GM19025 (cell line): Measurements from ENCODE around the gene ABLIM2.

Experiments
- ATAC-seq: cut with Tn5 transposase; IDR thresholded peaks from one replicate; pipeline ENCODE4 v1.9.1; 2021; ENCODE audit warnings: mild to moderate bottlenecking, low read depth, moderate library complexity; ENCODE audit not compliant: unreplicated experiment

ABLIM2 gene

DNA sequence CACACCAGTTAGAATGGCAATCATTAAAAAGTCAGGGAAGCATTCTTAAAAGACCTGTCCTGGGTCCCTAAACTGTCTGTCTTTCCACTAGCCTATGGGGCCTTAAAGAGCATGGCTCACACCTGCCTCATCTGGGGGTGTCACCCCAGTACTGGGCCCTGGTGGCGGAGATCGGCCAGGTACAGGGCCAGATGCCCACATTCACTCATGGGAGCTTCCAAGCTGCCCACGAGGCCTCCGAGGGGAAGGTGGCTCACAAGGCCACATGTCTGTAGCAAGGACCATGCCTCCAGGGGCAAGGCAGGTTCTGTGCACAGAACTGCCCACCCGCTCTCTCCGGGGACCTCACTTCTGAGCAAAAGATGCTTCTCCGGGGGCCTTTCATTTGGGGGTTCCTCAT, 163.5 kb downstream of the ABLIM2 start:
- ATAC-seq: no peak

DNA sequence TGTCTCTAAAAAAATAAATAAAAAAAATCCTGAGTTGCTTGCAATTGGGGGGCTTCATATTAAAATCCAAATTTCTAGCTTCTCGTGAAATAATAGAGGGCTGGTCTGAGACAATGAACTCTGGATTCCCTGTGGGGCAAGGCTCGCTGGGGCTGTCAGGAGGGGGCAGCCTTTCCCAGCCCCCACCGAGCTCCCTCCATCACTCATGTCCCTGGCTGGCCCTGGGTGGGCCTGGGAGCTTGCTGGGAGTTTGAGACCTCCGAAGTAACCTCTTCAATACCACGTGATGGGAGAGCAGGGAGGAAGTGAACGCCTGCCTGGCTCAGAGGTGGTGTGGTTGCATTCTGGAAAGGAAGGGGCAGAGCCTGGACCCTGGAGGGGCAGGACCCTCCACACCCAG, 164.9 kb downstream of the ABLIM2 start:
- no peak for ATAC-seq

DNA sequence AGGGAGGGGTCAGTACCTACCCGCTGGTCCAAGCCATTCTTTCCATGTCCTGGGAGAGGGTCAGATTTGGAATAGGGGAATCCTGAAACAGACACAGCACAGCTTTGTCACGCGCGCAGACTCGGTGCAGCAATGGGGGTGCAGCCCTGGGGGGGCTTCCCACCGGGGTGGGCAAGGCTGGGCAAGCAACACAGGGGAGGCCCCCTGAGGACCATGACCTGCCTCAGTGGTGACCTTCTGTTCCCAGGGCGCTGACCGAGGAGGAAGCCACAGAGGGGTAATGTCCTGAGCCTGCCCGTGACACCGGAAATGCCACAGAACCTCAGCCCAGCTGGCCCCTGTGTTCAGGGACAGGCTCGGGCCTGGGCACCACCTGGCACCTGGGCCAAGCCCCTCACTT, 165.8 kb downstream of the ABLIM2 start:
- no peak for ATAC-seq

DNA sequence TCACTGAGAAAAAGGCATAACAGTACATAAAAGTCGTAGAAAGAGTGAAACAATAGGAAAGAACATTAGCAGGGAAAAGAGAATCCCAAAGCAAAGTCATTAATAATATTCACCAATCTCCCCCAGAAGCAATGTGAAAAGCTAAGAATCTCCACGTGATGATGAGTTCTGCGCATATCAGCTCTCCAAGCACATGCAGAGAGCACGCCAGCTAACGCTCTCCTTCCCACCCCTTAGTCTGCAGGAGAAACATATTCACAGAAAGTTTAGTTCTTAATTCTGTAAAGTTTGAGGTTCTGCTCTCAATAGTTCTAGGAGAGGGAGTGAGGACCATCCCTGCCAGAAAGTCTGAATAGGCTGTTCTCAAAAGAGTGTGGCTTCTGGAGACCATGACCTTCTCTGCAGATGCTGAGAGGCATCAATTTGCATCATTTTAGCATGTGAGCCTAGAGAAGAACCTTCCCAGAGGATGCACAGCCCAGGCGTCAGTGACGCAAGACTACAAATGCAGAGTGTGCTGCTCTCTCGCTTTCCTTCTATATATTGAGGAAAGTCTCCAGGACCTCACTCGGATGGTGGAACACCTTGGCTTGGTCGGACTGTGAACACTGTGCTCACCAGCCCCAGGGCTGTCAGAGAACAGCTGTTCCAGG, 167.7 kb downstream of the ABLIM2 start:
- ATAC-seq: no peak

DNA sequence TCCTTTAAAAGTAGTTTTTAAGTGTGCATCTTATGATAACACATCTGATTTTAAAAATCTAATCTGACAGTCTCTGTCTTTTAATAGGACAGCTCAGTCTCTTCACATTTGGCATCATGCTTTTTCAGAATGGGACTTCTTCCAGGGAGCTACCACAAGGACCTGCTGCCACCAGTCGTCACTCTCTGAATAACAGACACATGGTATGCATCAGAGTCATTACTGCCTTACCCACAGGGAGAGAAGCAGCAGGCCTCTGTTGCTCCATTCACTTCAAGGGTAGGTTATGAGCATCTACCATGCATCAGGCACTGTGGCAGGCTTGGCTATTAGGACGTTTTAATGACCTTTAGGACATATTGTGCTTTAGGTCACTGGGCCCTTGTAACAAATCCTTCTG, 169.0 kb downstream of the ABLIM2 start:
- ATAC-seq: no peak

DNA sequence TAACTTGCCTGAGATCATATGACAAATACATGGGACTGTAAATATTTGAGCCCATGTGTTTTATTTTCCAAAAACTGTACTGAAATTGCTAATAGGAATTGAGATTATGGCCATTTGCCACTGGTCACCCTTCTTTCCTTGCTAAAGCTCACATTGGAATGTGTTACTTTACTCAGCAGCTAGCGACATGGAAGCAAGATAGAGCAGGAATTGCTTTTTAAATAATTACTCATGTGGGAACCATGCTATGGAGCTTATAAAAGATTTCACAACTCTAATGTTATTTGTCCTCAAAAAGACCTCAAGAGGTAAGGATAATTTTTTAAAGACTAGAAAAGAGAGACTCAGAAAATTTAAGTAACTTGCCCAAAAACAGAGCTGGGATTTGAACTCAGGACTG, 170.2 kb downstream of the ABLIM2 start:
- ATAC-seq: no peak

DNA sequence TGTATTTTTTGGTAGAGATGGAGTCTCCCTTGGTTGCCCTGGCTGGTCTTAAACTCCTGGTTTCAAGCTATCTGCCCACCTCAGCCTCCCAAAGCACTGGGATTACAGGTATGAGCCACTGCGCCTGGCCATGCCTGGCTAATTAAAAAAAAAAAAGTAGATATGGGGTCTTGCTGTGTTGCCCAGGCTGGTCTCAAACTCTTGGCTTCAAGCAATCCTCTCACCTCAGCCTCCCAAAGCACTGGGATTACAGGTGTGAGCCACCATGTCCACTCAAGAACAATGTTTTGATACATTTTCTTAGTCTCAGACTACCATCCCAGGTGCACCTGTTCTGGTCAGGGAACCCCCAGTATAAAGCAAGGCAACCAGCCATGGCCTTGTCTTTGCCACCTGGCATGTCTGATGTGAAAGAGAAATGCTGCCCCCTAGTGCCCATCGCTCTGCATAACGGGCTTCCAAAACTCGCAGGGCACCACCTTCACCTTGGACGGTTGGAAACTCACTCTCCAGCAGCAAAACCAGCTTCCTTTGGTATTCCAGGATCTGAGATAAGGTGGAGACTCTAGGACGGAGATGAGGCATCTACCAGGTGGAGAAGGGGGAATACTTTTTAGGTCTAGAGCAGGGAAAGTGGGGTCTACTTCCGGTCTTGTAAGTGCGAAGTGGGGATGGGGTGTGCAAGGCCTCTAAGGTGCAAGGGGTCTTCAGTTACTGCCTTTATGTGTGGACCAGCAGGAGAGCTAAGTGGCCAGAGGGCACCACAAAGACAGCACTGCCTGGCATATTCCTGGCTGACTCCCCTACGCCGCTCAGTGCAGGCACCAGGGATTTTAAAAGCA, 171.2 kb downstream of the ABLIM2 start:
- ATAC-seq: peak; percentile 75

DNA sequence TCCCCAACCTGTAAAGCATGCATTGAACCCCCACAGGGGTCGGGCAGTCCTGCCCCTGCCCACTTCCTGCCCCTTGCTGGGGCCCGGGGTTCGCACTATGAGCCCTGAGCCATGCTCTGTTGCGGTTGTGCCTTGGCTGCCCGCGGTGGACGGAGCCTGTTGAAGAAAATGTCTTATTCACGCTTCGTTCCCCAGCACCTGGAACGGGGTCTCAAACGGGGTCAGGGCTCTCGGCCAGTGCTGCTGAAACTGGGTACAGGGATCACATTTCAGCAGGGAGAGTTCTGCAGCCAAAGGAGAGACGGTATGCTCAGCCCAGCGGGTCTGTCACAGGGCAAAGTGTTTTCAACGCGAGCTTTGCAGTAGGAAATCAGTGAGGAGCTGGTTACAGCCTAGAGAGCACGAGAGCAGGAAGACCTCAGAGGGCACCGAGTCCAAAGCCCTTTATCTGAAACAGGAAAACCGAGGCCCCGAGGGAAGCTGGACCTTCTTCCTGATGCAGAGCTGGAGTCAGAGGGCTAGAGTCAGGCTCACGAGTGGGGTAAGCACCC, 172.6 kb downstream of the ABLIM2 start:
- no peak for ATAC-seq

DNA sequence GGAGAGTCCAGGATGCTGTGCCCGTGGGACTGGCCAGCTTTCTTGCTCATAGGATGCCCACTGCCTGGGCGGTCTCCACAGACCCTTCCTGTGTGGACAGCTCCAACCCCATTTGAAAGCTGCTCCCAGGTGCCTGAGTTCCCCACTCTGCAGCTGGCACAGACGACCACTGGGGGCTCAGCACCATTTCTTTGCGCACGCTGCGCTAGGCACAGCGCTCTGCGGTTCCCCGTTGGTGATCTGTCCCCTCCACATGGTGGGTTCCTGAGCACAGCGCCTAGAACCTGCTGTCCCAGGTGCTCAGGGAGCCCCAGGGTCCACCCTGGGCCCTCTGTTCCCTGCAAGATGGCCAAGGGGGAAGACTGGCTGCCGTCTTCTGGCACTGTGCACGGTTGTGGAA, 173.5 kb downstream of the ABLIM2 start:
- ATAC-seq: no peak

DNA sequence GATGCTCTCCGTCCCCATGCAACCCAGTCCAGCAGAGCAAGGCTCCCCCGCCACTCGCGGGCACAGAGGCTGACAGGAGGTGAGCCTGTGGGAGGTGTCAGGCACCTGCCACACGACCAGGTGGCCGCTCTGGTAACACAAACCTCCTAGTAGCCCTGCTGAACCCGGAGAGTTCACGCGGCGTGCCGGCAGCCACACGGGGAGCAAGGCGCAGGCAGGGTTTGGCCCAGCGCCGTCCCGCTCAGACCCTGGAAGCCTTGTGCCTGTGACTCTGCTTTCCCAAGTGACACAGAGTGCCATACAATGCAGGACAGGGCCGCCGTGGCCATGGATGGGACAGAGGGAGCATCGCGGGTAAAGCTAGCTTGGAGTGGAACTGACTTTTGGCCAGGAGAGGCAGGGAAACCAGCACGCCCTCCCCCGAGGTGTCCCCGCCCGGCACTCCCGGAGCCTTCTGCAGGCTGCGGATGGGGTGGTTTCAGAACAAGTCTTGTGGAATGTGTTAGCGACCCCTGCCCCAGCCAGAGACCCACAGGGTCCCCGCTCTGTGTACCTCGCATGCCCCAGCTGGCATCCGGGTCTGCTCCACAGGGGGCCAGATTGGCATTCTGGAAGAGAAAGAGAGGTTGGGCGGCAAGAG, 174.2 kb downstream of the ABLIM2 start:
- ATAC-seq: no peak

DNA sequence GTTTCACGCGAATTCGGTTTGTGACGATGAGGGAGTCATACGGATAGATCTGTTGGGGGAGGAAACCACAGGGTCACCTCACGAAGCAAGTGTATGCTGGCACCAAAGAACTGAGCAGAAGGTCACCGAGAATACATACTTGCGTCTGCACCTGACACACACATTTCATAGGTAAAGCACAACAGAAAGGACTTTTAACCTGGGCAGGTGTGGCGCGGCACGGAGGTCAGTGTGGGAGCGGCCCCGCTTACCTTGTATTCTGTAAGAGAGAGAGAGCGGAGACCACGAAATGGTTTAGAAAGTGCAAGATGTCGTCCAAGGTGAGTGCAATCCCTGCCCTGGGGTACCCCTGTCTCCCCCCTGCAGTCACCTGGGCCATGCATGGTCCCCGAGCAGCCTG, 175.3 kb downstream of the ABLIM2 start:
- no peak for ATAC-seq

DNA sequence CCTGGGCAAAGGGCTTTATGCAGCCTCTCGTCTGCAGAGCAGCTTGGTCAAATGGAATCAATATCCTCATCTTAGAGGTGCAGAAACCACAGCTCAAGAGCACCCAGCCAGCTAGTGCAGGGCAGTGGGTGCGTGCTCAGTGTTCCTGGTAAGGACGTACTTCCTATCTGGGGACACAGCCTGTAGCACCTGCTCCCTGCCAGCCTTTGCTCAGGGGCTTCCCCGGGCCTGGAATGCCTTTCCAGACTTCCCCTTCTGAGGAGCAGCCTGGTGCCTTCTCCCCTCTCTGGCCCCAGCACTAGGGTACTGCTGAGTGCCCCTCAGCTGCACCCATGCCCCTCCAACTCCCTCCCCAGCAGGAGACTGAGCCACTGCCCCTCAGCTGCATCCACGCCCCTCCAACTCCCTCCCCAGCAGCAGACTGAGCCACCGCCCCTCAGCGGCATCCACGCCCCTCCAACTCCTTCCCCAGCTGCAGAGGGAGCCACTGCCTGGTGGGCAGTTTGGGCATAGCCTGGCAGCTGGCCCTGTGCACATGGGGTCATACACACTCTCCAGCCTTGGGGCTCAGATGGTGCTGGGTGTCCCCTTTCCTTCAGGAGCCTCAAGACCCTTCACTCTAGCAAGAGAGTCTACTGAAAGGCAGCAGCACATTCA, 176.7 kb downstream of the ABLIM2 start:
- ATAC-seq: no peak

DNA sequence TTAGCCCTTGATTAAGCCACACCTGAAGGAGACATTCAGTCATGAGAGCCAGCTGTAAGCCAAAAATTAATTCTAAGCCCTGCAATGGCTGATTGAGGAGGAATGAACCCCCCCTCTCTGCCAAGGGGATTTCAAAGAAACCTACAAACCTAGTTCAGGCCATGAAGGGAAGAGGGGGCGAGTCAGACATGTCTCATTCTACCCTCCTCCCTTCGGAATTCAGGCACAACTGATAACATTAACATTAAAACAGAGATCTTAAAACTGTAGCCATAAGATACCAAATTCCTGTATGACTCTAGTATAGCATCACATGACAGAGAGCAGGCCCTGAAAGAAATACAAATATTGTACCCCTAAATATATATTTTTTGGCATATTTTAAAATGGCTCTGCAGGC, 178.6 kb downstream of the ABLIM2 start:
- ATAC-seq: no peak

DNA sequence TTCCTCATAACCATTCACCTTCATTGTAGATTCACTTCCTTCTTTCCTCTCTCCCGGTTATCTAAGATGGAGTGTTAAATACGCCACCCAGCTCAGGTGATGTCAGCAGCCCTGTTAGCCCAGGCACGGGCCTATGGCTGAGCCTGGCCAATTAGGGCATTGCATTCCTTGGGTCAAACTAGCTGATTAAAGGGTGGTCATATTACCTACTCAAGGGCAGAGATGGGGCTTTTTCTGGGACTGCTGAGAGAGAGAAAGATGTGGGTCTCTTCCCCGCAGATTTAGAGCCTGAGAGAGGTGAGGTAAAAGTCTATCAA, 179.0 kb downstream of the ABLIM2 start:
- no peak for ATAC-seq

DNA sequence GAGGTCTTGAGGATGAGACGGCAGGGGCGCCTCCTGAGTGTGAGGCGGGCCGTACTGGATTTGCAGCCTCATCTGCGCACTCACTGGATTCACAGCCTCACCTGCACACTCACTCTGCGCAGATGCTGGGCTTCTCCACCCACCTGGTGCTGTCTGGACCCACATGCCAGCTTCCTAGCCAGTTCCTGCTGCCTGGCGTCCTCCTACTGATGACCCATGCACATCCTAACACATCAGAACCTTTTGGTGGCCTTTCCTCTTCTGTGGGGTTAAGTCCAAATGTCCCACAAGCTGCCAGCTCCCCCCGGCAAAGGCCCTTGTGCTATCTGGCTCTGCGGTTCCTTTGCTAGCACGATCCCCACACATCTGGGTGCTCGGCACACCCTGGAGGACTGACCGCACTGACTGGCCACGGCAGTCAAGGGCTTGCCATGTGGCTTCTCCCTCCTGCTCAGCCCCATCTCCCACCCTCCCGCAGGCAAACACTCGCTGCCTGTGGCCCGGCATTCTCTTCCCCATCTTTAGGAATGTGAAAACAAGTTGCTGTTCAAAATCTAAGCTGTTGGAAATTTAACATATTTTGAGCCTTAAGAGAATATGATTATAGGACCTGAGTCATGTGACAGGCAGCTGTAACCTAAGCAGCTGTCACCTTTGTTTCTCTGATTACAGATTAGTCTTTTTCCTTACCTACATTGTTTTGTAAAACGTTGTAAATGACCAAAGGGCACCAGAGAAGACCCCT, 179.5 kb downstream of the ABLIM2 start:
- no peak for ATAC-seq

DNA sequence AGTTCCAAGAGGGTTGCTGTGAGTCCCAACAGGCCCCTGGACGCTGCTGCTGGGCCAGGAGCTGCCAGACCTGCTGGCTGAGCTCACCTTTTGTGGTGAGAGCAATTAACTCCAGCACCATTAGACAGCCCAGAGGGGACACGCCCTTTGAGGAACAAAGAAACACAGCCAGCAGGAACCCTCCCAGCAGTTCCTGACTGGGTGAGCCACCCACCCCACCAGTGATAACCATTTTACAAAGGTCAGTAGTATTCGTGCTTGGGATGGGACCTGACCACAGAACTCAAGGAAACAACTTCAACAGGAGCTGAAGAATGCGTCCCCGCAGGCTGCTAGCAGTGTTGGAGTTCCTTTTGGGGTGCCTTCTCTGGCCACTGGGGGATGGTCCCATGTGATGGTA, 180.1 kb downstream of the ABLIM2 start:
- no peak for ATAC-seq

DNA sequence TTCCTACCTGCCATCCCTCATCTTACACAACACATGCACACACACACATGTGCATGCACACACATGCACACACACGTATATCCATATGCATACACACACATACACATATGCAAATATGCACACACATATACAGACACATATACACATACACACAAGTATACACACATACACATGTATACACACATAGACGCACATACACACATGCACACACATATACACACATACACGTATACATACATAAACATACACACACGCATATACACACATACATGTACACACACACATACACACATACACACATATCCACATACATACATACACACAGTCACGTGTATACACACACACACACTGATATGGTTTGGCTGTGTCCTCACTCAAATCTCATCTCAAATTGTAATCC, 182.0 kb downstream of the ABLIM2 start:
- ATAC-seq: no peak

DNA sequence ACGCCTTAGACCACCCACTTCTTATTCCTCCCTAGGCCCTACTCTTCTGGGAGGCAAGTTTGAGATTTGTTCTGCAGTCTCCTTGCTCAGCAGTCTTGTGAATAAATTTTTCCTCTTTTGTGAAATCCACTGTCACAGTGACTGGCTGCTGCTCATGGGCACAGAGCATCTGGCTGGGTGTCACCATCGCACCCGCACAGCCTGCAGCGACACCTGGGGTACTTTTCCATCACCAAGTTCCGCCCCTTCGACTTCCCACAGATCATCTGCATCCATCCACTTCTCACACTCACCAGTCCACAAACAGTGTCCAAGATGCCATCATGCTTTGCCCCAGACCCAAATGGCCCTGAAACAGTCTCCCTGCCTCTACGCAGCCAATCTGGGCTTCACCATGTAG, 182.6 kb downstream of the ABLIM2 start:
- ATAC-seq: no peak

DNA sequence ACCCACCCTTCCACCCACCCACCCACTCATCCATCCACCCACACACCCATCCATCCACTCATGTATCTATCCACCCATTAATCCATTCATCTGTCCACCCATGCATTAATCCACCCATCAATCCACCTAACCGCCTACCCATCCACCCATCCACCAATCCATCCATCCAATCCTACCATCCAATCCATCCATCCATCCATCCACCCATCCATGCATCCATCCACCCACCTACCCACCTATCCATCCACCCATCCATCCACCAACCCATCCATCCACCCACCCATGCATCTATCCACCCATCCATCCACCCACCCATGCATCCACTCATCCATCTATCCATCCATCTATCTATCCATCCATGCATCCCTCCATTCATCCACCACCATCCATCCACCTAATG, 184.2 kb downstream of the ABLIM2 start:
- ATAC-seq: no peak

DNA sequence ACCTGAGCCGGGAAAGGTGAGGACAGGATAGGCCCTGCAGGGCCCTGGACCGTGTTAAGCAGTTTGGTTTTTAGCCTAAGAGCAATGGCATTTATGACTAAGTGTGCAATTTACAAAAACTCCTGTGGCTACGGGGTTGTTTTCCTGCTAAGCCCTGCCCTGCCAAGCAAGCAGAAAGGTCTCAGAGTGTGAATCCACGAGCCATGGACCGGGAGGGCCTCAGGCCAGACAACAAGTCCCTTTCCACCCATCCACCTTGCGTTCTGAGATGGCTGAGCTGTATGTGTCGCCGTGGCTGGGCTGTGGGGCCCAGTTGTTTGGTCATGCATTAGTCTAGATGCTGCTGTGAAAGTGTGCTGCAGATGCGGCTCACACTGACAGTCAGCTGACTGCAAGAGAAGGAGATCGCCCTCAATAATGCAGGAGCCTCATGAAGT, 185.1 kb downstream of the ABLIM2 start:
- ATAC-seq: no peak
